ENCODE results near the gene ZDHHC22.

Gene ZDHHC22

DNA sequence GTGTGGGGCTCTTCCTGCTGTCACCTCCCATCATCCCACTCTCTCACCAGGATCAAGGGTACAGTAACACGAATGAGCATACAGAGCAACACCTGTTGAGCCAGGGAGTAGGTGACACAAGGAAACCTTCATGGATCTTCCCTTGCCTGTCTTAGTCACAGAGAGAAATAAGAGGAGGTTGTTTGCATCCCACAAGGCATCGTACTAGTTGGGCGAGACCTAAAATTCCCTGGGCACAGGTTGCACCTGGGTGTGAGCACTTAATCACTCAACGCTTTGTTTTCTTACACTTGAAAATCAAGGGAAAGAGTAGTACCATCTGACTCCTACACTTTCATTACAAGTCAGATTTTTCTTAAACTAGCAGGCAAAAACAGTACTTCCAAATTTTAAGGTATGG lies 27.0 kb downstream of the ZDHHC22 start:
- Histone ChIP-seq H3K27me3 (ENCODE audit: insufficient read depth, low read length) (no peaks in the 10 kb centered on the region), H3K27ac (ENCODE audit: low read depth, low read length) (no peak overlapping the region), H3K4me1 (ENCODE audit: control insufficient read depth, insufficient read depth, low read length, unreplicated experiment) (no peaks in the 10 kb centered on the region), H2AFZ (ENCODE audit: low read length, unreplicated experiment) (no peak overlapping the region), H3K79me2 (ENCODE audit: control insufficient read depth, insufficient read depth, low read length, unreplicated experiment) (no peaks in the 10 kb centered on the region), H3K4me3 (ENCODE audit: low read depth, low read length) (no peak overlapping the region), H3K36me3 (ENCODE audit: insufficient read depth, low read length) (no peaks in the 10 kb centered on the region)

DNA sequence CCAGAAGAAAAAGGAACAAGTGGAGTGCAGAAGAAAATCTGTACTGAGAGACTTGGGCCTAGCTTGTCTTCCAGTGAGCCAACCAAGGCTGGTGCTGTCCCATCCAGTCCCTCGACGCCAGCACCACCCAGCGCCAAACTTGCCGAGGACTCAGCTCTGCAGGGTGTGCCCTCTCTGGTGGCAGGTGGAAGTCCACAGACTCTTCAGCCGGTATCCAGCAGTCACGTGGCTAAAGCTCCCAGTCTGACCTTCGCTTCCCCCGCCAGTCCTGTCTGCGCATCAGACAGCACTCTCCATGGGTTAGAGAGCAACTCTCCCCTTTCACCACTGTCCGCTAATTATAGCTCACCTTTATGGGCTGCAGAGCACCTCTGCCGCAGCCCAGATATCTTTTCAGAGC lies 27.9 kb downstream of the ZDHHC22 start:
- Histone ChIP-seq H3K4me1 (ENCODE audit: control insufficient read depth, insufficient read depth, low read length, unreplicated experiment) (no peaks in the 10 kb centered on the region), H3K27ac (ENCODE audit: low read depth, low read length) (no peak overlapping the region), H2AFZ (ENCODE audit: low read length, unreplicated experiment) (no peak overlapping the region), H3K79me2 (ENCODE audit: control insufficient read depth, insufficient read depth, low read length, unreplicated experiment) (no peaks in the 10 kb centered on the region), H3K4me3 (ENCODE audit: low read depth, low read length) (no peak overlapping the region), H3K36me3 (ENCODE audit: insufficient read depth, low read length) (no peaks in the 10 kb centered on the region), H3K27me3 (ENCODE audit: insufficient read depth, low read length) (no peaks in the 10 kb centered on the region)

DNA sequence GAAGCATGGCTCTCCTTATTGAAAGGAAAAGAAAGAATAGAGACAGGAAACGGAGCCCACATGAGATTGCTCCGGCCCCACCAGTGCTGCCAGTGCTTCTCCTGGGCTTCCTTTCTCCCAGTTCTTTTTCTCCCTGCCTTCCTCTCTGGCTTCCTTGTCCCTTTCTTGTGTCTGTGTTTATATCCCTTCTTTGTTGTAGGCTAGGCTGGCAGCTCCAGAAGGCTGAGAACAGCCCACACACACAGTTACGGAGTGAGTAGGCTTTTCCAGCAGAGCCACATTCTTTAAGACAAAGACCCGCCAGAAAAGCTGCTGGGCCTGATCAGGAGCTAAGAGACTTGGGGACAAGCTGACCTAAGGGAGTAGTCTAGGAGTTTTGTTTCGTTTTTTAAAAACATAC lies 30.6 kb downstream of the ZDHHC22 start:
- H3K4me1 ChIP-seq (ENCODE audit: control insufficient read depth, insufficient read depth, low read length, unreplicated experiment) = no peaks in the 10 kb centered on the region
- no peaks in the 10 kb centered on the region for H3K36me3 ChIP-seq (ENCODE audit: insufficient read depth, low read length)
- H3K4me3 ChIP-seq (ENCODE audit: low read depth, low read length) = no peak overlapping the region
- no peaks in the 10 kb centered on the region for H3K79me2 ChIP-seq (ENCODE audit: control insufficient read depth, insufficient read depth, low read length, unreplicated experiment)
- H3K27me3 ChIP-seq (ENCODE audit: insufficient read depth, low read length) = no peaks in the 10 kb centered on the region
- H3K27ac ChIP-seq (ENCODE audit: low read depth, low read length) = no peak overlapping the region
- H2AFZ ChIP-seq (ENCODE audit: low read length, unreplicated experiment) = no peak overlapping the region

DNA sequence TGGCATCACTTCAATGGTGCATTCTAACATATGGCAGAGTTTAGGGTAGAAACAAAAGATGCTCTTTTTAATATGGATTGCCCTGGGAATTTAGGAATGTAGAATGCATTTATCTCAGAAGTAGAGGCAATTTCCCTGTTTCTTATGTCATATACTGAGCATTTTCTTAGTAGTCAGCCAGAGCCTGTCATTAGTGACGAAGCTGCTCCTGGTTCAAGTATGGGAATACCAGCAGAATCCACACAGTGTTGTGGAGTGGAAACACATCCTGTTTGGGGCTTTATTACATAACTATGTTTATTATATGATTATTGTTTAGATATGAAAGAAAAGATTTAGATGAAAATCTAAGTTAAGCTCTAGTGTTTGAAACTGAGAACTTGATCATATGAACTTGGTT lies 31.3 kb downstream of the ZDHHC22 start:
- Histone ChIP-seq H2AFZ (ENCODE audit: low read length, unreplicated experiment) (no peak overlapping the region), H3K27ac (ENCODE audit: low read depth, low read length) (no peak overlapping the region), H3K27me3 (ENCODE audit: insufficient read depth, low read length) (no peaks in the 10 kb centered on the region), H3K4me1 (ENCODE audit: control insufficient read depth, insufficient read depth, low read length, unreplicated experiment) (no peaks in the 10 kb centered on the region), H3K79me2 (ENCODE audit: control insufficient read depth, insufficient read depth, low read length, unreplicated experiment) (no peaks in the 10 kb centered on the region), H3K36me3 (ENCODE audit: insufficient read depth, low read length) (no peaks in the 10 kb centered on the region), H3K4me3 (ENCODE audit: low read depth, low read length) (no peak overlapping the region)

DNA sequence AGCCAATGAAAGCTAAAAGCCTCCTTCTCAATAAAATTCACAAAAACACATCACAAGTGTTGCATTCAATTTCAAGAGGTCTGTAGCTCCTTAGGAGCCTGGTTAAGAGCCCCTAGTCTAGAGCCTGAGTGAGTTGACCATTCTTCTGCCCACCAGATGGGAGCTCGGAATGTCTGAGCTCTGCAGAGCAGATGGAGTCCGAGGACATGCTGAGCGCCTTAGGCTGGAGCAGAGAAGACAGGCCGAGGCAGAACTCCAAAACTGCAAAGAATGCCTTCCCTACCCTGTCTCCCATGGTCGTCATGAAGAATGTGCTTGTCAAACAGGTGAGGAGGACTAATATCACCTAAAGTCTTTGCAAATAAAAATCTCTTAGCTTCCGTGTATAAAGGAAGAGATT lies 31.9 kb downstream of the ZDHHC22 start:
- H3K27ac ChIP-seq (ENCODE audit: low read depth, low read length) = no peak overlapping the region
- H3K27me3 ChIP-seq (ENCODE audit: insufficient read depth, low read length) = no peaks in the 10 kb centered on the region
- H3K4me3 ChIP-seq (ENCODE audit: low read depth, low read length) = no peak overlapping the region
- no peak overlapping the region for H2AFZ ChIP-seq (ENCODE audit: low read length, unreplicated experiment)
- no peaks in the 10 kb centered on the region for H3K4me1 ChIP-seq (ENCODE audit: control insufficient read depth, insufficient read depth, low read length, unreplicated experiment)
- H3K36me3 ChIP-seq (ENCODE audit: insufficient read depth, low read length) = no peaks in the 10 kb centered on the region
- H3K79me2 ChIP-seq (ENCODE audit: control insufficient read depth, insufficient read depth, low read length, unreplicated experiment) = no peaks in the 10 kb centered on the region

DNA sequence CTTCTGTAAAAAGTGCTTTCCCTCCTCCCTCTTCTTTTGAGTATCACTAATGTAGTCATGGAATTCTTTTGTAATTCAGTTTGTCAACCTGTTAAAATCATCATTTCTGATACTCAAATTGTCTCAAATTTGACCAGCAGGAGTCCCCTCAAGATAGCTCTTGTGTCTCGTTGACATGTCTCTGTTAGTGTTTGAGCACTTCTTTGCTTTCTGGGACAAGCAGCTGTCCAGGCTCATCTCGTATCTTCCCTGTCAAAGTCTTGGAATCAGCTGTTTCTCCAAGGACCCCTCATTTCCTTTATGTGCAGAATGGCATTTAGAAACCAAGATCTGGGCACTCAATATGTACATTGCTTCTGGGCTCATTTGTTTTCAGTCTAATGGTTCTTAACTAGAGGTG lies 32.8 kb downstream of the ZDHHC22 start:
- Histone ChIP-seq H2AFZ (ENCODE audit: low read length, unreplicated experiment) (no peak overlapping the region), H3K36me3 (ENCODE audit: insufficient read depth, low read length) (no peaks in the 10 kb centered on the region), H3K4me3 (ENCODE audit: low read depth, low read length) (no peak overlapping the region), H3K27me3 (ENCODE audit: insufficient read depth, low read length) (no peaks in the 10 kb centered on the region), H3K27ac (ENCODE audit: low read depth, low read length) (no peak overlapping the region), H3K4me1 (ENCODE audit: control insufficient read depth, insufficient read depth, low read length, unreplicated experiment) (no peaks in the 10 kb centered on the region), H3K79me2 (ENCODE audit: control insufficient read depth, insufficient read depth, low read length, unreplicated experiment) (no peaks in the 10 kb centered on the region)

DNA sequence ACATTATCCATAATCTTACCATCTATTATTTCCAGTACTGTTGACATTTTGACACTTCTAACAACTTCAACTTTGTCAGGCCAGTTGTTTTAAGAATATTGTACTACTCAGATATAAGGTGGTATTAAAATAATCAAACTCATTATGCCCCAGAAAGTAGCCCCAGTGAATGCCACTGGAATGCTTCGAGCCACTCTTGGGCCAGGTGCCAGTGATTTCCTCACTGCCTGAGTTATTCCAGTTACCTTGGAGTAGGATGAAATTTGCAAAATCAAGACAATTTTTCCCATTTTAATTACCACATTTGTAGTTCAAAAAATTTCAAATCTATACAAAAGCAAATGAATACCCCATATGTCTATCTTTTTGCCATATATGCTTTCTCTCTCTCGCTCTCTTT lies 34.4 kb downstream of the ZDHHC22 start:
- H3K79me2 ChIP-seq (ENCODE audit: control insufficient read depth, insufficient read depth, low read length, unreplicated experiment) = no peaks in the 10 kb centered on the region
- no peak overlapping the region for H3K27ac ChIP-seq (ENCODE audit: low read depth, low read length)
- no peaks in the 10 kb centered on the region for H3K4me1 ChIP-seq (ENCODE audit: control insufficient read depth, insufficient read depth, low read length, unreplicated experiment)
- H2AFZ ChIP-seq (ENCODE audit: low read length, unreplicated experiment) = no peak overlapping the region
- H3K36me3 ChIP-seq (ENCODE audit: insufficient read depth, low read length) = no peaks in the 10 kb centered on the region
- H3K27me3 ChIP-seq (ENCODE audit: insufficient read depth, low read length) = no peaks in the 10 kb centered on the region
- H3K4me3 ChIP-seq (ENCODE audit: low read depth, low read length) = no peak overlapping the region

DNA sequence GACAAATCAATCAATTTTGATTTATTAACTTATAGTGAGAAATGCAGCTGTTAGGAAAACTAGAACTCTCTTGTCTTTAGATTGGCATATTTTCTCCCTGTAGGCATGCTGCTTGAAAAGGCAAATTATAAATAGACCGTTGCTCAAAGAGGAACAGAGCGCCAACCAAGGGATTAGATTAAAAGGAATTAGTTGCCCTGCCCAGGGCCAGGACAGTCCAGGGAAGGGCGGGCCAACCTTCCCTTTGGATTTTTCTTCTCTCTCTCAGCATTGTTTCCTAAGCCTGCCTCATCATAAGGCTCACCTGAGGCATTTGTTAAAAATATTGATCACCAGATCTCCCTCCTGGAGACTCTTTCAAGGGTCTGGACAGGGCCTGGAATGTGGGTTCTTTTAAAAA lies 34.9 kb downstream of the ZDHHC22 start:
- no peak overlapping the region for H3K27ac ChIP-seq (ENCODE audit: low read depth, low read length)
- H3K36me3 ChIP-seq (ENCODE audit: insufficient read depth, low read length) = no peaks in the 10 kb centered on the region
- no peak overlapping the region for H3K4me3 ChIP-seq (ENCODE audit: low read depth, low read length)
- H3K4me1 ChIP-seq (ENCODE audit: control insufficient read depth, insufficient read depth, low read length, unreplicated experiment) = no peaks in the 10 kb centered on the region
- H3K27me3 ChIP-seq (ENCODE audit: insufficient read depth, low read length) = no peaks in the 10 kb centered on the region
- H2AFZ ChIP-seq (ENCODE audit: low read length, unreplicated experiment) = no peak overlapping the region
- no peaks in the 10 kb centered on the region for H3K79me2 ChIP-seq (ENCODE audit: control insufficient read depth, insufficient read depth, low read length, unreplicated experiment)

DNA sequence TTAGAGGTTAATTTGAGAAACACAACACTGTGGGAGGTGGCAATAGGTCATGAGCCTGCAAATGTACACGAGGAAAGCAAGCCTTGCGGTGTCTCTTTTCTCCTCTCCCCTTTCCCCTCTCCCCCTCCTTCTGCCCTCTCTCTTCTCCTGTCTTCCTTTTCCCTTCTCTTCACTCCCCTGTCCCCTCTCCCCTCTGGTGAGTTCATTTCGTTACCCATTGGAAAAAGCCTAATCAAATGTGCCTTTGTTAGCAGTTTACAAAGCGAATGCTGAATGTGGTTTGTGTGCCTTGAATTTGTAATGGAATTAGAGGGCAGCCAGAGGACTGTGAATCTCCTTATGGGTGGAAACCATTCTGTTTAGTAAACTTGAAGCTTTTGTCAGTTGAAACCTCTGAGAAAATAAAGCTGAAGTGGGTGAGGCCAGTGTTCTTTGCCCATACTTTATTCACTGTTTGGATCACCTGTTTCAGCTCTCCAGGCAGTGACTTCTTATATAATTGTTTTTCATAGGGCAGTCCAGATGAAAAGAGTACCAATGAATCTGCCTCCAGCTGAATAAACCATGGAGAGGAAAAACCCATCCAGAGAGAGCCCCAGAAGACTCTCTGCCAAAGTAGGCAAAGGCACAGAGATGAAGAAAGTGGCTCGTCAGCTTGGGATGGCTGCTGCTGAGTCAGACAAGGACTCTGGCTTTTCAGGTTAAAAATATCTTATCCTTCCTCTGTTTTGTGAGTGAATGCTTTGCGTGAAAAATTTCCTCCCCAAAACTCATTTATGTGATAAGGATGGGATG lies 36.2 kb downstream of the ZDHHC22 start:
- no peaks in the 10 kb centered on the region for H3K36me3 ChIP-seq (ENCODE audit: insufficient read depth, low read length)
- no peaks in the 10 kb centered on the region for H3K27me3 ChIP-seq (ENCODE audit: insufficient read depth, low read length)
- no peak overlapping the region for H3K27ac ChIP-seq (ENCODE audit: low read depth, low read length)
- no peaks in the 10 kb centered on the region for H3K4me1 ChIP-seq (ENCODE audit: control insufficient read depth, insufficient read depth, low read length, unreplicated experiment)
- H3K79me2 ChIP-seq (ENCODE audit: control insufficient read depth, insufficient read depth, low read length, unreplicated experiment) = no peaks in the 10 kb centered on the region
- no peak overlapping the region for H2AFZ ChIP-seq (ENCODE audit: low read length, unreplicated experiment)
- no peak overlapping the region for H3K4me3 ChIP-seq (ENCODE audit: low read depth, low read length)

DNA sequence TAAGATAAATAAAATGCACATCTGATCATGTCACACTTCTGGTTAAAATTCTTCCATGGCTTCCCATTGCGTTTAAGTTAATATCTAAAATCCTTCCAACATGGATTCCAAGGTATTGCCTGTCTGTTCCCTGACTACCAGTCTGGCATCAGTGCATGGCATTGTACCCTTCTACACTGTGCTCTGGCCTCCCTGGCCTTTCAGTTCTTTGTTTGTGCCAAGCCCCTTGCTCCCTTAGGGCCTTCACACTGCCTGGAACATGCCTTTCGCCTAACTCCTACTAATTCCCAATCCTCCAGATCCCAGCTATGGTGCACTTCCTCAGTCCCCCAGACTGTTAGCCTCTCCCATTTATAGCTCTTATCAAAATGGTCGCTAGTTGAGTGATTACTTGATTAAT lies 37.2 kb downstream of the ZDHHC22 start:
- H3K27me3 ChIP-seq (ENCODE audit: insufficient read depth, low read length) = no peaks in the 10 kb centered on the region
- H2AFZ ChIP-seq (ENCODE audit: low read length, unreplicated experiment) = no peak overlapping the region
- no peak overlapping the region for H3K27ac ChIP-seq (ENCODE audit: low read depth, low read length)
- H3K4me1 ChIP-seq (ENCODE audit: control insufficient read depth, insufficient read depth, low read length, unreplicated experiment) = peaks cover 5% of the 10 kb centered on the region
- no peaks in the 10 kb centered on the region for H3K79me2 ChIP-seq (ENCODE audit: control insufficient read depth, insufficient read depth, low read length, unreplicated experiment)
- no peaks in the 10 kb centered on the region for H3K36me3 ChIP-seq (ENCODE audit: insufficient read depth, low read length)
- no peak overlapping the region for H3K4me3 ChIP-seq (ENCODE audit: low read depth, low read length)

DNA sequence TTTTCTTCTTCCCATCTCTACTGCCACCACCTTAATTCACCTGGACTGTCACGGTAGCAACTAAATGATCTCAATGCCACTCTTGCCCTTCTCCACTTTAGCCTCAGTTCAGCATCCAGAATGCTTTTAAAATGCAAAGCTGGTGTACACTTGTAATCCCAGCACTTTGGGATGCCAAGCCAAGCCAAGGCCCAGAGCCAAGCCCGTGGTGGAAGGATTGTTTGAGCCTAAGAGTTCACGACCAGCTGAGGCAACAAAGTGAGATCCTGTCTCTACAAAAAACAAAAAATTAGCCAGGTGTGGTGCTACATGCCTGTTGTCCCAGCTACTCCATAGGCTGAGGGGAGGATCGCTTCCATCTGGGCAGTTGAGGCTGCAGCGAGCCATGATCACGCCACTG lies 37.6 kb downstream of the ZDHHC22 start:
- no peaks in the 10 kb centered on the region for H3K36me3 ChIP-seq (ENCODE audit: insufficient read depth, low read length)
- H3K79me2 ChIP-seq (ENCODE audit: control insufficient read depth, insufficient read depth, low read length, unreplicated experiment) = peaks cover 1% of the 10 kb centered on the region
- peaks cover 9% of the 10 kb centered on the region for H3K4me1 ChIP-seq (ENCODE audit: control insufficient read depth, insufficient read depth, low read length, unreplicated experiment)

More for the DNA sequence above, 37.6 kb downstream of the ZDHHC22 start:
- no peak overlapping the region for H3K27ac ChIP-seq (ENCODE audit: low read depth, low read length)
- no peaks in the 10 kb centered on the region for H3K27me3 ChIP-seq (ENCODE audit: insufficient read depth, low read length)
- H3K4me3 ChIP-seq (ENCODE audit: low read depth, low read length) = no peak overlapping the region
- no peak overlapping the region for H2AFZ ChIP-seq (ENCODE audit: low read length, unreplicated experiment)
